ENCODE results near the gene ZNF469.

- TF ChIP-seq, protein P1, sequence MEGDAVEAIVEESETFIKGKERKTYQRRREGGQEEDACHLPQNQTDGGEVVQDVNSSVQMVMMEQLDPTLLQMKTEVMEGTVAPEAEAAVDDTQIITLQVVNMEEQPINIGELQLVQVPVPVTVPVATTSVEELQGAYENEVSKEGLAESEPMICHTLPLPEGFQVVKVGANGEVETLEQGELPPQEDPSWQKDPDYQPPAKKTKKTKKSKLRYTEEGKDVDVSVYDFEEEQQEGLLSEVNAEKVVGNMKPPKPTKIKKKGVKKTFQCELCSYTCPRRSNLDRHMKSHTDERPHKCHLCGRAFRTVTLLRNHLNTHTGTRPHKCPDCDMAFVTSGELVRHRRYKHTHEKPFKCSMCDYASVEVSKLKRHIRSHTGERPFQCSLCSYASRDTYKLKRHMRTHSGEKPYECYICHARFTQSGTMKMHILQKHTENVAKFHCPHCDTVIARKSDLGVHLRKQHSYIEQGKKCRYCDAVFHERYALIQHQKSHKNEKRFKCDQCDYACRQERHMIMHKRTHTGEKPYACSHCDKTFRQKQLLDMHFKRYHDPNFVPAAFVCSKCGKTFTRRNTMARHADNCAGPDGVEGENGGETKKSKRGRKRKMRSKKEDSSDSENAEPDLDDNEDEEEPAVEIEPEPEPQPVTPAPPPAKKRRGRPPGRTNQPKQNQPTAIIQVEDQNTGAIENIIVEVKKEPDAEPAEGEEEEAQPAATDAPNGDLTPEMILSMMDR (IDR thresholded peaks at IDR 0.05; ENCODE audit: low read depth, low read length, missing input control), result no peak
- no peak for TF ChIP-seq JUND (IDR thresholded peaks at IDR 0.05)
Measured at GRCh38 chr16:88350922-88351321, 31.8 kb upstream of the ZNF469 start.
